NOMO-1 (cell line): Measurements from ENCODE around the gene BNIP5.
A peak's percentile ranks its signal among the peaks of the same experiment; 100 is the strongest.

ENCODE experiments used
- DNase-seq, 2 experiments: peaks; one replicate each; lab custom pipeline; 2025; ENCODE audit not compliant: unreplicated experiment in 2 of 2; lab: John Stamatoyannopoulos, UW

The BNIP5 gene, protein sequence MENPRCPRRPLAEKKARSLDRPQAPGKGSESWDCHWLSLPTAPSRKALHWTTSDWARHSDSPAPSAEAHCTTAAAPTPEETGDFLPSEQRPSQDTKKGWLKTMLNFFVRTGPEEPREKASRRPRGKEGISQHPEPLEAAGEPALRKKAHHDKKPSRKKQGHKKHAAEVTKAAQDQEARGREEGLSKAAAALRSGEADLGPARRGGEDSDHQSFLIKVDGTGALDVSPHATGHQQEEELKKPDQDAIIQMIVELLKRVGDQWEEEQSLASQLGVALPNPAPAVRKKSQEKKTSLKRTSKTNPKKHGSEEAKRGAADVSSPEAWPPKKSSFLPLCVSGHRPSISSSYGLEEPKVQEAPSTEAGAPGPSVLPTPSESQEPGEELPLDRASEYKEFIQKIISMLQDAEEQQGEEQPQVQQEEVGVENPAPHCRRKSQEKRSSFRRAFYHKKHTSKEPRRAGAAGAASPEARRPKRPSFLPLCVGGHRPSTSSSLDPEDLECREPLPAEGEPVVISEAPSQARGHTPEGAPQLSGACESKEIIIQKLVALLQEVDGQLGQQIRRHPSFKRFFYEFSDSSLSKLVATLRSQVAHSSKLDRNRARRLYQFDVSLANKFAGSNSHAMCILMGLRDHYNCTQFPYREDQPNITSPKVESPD

DNA sequence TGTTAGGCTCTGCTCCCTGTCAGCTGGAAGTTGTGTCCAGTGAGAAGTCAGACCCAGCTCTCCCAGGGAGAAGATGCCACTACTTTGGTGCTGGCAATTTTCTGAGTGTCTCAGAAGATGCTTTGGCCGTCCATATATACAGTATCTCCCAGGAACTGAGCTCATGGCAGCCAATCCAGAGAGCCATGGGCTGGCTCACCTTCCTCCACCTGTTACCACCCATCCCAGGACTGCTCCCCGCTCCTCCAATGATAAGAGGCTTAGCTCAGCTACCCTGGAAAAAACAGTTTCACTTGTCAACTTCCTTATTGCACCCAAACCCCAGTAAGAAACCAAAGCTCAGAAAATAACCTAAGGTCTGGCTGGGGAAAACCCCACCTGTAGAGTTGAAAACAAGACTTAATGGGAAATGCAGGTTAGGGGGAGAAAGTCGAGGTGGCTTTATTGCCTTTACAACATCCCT, at the start of gene BNIP5:
BNIP5 (minus strand) TSS at position 110 of the 463 bp plus-strand sequence. CDS start 6,198 bp downstream, outside the sequence.
- DNase-seq, result no peak

DNA sequence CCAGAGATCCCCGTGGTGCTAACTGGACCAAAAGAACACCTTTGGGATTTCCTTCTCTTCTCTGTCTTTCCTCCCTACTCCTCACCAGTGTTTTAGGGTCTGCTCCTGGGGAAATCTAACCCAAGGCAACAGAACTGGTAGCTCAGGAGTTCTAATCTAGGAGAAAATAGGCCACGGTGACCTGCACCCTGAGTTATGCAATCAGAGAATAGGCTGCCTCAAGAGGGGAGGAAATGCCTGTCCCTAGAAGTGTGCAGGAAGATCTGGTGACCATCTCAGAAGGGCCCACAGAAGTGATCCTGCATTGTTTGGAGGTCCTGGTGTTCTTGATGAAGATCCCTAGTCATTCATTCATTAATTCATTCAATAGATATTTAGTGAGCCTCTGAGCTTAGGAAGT, 47.4 kb upstream of the BNIP5 start:
- no peak for DNase-seq

DNA sequence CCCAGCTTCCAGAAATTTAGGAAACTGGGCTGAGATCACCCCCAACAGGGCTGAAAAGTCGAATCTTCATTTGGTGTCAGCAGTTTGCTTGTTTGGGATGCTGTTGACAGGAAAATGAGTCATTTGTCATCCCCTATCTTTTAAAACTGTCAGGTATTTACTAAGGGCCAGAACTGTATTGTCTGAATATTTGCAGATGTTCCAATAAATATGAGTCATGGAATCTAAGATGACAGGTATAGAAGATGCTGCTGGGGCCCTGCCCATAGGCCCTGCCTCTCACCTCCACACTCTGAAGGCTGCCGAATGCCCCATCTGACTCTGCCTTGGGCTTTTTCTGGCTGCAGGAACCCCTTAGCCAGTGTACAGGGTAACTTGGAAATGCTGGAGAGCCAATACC, 46.9 kb upstream of the BNIP5 start:
- DNase-seq, result no peak

DNA sequence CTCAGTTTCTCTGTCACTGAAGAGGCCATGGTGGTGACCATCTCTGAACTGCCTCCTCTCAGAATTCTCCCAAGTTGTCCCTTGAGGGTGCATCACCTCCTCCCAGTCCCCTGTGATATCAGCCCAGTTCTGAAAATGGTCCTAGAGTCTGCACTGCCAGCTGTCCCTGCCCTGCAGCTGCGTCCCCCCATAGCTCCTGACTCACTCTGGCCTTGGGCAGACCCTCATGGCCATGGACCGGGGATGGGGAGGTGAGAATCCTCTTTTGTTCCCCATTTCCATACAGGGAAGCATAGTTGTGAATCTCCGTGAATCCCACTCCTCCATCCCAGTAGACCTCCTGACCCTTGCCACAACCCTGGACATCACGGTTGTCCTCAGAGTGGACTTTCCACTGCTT, 46.3 kb upstream of the BNIP5 start:
- DNase-seq, result no peak

DNA sequence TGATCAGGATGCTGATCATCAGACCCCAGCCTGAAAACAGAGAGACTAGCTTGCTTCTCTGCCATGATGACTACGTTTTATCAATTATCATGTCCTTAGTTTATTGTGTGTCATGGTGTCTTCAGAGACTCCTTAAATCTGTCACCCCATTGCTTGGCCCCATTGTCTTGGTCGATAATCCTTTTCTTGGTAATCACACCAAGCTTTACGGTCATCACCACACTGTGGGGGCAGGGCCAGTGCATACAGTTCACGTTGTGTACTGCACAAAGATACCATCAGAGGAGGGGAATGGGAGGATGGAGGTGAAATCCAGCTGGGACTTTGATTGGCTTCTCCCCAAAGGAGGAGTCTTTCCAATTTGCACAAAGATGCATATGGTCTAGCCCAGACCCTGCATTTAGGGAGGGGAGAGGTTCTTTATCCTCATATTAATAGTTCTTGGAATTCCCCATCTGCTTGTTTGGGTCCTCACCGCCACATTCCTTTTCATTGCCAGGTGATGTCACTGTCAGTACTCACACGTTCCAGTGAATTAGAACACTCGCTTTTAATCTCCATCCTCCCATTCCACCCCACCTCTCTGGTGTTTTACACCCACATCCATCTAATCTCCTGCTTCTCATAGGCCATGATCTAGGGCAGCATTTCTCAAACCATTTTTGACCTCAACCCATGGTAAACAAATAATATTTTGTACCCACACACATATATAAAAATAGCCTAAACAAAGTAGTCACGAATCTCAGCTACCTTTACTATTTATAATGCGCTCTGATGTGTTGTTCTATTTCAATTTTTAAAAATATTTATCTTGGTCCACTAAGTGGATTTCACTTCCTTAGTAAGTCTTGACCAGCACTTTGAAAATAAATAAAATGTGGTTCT, 45.1 kb upstream of the BNIP5 start:
- DNase-seq, result no peak

DNA sequence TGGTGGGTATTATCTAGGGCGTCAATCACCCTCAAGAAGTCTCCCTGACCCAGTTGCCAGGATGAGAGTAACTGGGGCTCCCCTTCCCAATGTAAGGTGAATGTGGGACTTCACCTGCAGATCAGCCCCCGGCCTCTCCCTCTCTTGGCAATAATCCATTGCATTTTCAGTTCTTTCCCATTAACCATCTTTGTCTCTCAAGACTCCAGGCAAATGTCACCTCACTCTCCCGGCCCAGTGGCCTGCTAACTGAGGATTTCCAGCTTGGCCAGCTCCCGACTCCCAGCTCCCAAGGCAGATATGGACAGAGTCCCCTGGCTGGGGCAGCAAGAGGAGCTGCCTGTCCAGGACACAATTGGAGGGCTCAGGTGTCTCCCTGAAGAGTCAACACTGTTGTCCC, 43.5 kb upstream of the BNIP5 start:
- DNase-seq, result no peak

DNA sequence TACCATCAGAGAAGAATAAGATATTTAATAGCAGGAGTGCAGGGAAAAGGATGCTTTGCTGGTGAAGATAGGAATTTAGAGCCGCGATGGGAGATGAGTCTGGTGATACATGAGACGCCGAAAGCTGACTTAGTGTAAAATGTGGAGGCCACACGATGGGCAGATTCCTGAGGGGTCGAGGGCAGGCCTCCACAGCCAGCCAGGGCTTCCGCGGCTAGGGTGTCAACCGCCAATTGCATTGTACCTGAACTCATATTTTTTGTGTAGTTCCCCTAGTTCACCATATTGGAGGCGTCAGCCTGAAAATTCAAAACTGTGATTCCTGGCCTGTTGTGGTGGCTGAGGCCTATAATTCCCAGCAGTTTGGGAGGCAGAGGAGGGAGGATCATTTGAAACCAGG, 42.2 kb upstream of the BNIP5 start:
- no peak for DNase-seq

DNA sequence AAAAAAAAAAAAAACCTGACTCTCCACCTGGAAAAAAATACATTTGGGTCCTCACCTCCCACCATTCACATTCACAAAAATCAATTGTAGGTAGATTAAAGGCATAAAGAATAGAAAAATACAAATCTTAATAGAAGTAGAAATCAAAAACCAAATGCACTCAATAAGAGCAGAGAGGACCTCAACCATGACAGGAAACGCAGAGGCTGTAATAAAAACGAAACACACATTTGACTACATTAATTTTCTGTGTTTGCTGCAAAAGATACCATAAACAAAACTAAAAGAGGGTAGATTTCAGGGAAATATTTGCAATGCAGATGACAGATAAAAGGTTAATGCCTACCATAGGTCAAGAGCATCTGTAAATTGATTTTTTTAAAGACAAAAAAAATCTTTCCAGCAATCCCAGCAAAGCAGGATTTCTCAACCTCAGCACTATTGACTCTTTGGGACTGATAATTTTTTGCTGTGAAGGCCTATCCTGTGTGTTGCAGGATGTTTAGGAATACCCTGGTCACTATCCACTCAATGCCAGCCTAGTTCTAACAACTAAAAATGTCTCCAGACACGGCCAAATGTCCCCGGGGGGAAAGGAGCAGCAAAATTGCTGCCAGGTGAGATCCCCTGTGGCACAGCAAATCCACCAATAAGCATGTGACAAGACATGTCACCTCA, 41.7 kb upstream of the BNIP5 start:
- no peak for DNase-seq

DNA sequence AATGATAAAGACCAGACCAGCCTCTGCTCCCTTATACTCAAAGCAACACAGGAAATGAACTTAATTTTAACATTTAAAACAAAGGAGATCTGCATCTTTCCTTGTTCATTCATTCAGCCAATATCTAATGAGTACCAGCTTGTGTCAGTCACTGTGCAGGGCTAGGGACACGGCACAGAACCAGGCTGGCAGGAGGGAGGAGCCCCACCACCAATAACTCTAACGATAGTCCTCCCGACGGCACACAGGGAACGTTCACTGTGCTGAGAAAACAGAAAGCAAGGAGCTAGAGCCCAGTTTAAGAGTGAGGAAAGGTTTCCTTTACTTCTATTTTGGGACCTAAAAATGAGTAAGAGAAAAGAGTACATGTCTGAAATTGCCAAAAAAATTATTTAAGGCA, 40.9 kb upstream of the BNIP5 start:
- DNase-seq, result no peak

DNA sequence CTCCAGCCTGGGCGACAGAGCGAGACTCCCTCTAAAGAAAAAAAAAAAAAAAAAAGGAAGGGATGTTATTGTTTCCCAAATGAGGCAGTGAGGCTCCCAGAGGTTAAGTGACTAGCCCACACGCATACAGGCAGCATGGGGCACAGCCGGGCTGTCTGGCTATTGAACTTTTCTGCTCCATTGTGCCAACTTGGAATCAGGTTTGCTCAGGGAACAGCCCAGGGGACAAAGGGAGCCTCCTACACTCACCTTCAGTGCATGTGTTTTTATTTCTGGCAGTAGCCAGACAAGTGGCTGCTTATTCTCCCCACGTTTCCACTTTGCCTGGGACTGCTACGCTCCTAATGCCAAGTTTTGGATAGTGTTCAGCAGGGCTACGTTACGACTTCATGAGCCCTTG, 40.1 kb upstream of the BNIP5 start:
- DNase-seq, result no peak

DNA sequence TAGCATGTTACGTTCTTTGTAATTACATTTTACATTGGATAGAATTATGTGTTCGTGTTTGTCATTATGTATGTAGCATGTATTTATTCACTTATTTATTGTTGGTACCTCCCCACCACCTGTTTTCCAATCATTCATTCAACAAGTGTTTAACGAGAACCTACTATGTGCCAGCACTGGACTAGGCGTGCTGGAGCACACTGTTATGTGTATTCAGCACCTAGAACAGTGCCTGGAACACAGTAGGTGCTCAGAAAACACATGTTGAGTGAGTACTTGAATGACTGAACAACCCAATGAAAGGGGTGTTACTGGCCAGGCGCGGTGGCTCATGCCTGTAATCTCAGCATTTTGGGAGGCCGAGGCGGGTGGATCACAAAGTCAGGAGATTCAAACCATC, 39.5 kb upstream of the BNIP5 start:
- DNase-seq, result no peak

DNA sequence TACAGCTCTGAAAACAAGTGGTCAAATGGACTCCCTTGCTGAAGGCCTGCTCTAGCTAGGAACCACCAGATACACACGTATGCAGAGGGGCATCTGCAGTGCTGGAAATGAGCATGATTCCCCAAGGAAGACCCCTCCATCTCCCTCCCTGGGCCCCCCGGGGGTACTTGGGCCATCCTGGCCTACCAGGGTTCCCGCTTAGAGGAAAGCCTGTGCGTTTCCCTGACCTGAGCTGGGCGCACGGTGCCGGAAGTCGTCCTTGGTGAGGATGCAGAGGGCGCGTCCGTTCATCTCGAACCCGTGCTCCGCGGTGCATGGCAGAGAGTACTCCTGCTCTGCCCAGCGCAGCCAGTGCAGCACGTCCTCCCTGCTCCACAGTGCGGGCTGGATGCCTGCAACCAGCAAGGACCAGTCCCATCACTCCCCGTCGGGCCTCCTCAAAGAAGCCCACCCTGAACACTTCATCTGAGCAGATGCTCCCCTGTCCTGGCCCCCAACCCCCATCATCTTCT, 39.0 kb upstream of the BNIP5 start:
- no peak for DNase-seq

DNA sequence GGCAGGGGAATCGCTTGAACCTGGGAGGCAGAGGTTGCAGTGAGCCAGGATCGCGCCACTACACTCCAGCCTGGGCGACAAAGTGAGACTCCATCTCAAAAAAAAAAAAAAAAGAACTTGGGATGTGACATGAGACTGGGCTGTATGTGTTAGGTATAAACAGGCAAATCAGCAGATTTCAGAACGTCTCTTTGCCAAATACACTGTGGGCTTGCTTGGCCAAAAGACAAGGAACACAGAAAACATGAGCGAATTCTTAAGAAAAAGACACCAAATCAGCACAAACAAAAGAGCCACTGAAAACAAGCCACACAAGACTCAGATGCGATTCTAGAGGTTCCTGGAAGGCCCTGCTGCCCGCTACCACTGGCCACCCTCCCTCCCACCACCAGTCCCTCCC, 38.3 kb upstream of the BNIP5 start:
- DNase-seq, result no peak

DNA sequence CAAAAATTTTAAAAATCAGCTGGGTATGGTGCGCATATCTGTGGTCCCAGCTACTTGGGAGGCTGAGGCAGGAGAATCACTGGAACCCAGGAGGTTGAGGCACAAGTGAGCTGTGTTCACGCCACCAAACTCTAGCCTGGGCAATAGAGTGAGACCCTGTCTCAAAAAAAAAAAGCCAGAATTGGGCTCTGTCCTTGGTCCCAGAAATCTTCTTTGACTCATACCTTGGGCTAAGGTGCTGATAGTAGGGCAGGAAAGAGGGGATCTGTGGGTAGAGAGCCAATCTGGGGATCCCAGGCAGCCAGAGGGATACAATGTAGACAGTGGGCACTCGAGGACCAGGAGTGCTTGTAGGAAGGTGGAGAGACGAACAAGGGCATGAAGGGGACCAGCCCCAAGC, 37.5 kb upstream of the BNIP5 start:
- no peak for DNase-seq

DNA sequence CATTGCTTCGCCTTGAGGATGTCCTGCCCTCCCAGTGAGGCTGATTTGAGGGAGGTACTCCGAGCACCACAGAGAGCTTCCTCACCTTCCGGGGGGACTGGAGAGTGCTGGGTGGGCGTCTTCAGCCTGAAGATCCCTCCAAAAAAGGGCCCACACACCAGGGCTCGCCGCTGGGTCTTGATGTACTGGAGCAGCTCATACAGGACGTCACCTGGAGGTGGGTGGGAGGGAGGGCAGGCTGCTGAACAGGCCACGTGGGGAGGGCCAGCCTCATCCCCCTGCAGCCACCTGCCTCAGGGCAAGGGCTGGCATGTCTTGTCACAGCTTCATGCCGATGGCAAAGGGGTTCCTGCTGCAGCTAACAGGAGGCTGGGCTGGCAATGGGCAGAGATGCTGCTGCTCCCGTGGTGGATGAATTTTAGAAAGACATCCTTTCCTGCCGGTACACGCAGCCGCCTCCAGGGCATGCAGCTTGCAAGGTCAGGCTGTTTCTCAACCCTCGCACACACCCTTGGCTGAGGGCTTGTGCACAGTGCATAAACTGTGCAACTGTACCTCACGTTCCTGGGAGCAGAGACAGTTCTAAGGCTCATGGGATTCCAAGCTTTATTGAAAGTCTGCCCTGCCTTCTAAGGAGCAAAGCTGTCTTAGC, 36.8 kb upstream of the BNIP5 start:
- no peak for DNase-seq

DNA sequence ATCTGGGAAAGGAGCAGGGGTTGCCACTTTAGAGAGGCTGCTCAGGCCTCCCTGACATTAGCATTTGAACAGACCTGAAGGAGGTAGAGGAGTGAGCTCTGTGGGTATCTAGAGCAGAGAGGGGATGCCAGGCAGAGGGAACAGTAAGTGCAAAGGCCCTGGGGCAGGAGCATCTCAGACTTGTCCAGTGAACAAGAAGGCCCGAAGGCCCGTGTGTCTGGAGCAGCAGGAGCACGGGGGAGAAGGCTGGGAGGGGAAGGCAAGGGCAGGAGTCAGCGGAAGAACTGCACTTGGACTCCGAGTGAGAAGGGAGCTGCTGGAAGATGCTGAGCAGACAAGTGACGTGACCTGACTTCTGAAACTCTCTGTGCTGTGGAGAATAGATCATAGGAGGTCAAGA, 35.4 kb upstream of the BNIP5 start:
- no peak for DNase-seq

DNA sequence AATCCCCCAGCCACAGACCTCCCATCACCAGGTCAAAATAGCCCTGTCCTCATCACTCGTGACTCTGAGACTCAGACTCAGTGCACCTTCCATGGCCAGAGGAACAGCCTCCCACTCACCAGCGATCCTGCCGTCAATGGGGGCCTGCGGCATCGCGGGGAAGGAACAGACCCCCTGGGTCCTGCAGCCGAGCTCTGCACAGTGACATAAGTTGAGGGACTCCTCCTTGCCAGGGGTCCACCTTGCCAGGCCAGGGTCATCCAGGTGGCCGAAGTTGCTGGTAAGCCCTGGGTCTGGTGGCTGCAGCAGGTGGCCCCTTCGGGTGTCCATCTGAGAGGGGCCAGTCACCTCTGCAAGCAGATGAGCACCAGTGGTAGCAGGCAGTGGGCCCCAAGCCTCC, 34.5 kb upstream of the BNIP5 start:
- DNase-seq, result no peak

DNA sequence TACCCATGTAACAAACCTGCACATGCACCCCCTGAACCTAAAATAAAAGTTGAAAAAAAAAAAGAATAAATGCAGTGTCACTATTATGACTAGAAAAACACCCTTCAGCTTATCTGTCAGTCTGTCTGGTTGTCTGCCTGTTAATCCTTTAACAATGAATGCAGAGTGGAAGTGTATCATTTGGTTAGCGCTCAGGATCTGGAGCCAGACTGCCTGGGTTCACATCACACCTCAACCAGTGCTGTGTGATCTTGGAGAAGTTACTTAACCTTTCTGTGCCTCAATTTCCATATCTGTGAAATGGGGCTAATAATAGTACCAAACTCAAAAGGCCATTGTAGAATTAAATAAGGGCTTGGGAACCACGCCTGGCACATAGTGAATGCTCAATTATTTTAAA, 34.0 kb upstream of the BNIP5 start:
- DNase-seq, result no peak

DNA sequence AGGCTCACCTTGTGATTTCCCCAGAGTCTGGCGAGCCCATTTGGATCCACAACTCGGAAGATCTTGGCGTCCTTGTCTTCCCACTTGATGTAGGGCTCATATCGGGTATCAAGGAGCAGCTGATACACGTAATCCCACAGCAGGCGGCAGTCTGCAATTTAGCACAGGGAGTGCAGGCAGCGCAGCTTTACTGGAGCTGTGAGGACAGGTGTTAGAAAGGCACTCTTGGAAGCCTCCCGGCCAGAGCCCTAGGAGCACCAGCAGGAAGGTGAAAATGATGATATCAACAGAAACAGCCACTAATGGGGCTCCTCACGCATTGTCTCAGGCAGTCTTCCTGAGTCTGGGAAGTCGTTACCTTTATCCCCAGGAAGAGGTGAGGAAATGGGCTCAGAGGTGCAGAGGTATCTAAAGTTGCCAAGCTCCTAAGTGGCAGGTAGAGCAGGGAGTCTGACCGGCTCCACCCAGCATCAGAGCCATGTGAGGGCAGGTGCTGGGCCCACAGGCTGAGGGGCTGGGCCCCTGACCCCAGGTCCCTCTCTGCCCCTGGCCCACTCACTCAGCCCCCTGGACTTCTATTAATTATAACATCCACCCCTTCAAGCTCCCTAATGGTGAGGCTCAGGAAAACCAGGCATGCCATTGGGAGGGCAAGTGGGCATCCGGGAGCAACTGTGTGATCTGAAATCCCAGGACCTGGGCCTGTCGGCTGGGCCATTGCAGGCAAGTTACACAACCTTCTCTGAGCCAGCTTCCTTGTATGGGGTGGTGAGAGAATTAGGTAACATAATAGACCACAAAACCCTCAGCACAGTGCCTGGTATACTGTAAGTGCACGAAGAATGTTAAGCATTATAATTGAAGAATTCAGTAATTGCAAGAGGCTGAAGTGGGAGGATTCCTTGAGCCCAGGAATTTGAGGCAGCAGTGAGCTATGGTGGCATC, 32.5 kb upstream of the BNIP5 start:
- DNase-seq, result peak; percentile 95 to 96
